Measurements from ENCODE around the gene FBLN2. TPM values are rescaled to one million over a fixed set of nuclear protein-coding genes. Genes with fewer than 3 reads are reported as not detected.

FBLN2 gene
- total RNA-seq, 2 donors from 2014 or later = not detected

DNA sequence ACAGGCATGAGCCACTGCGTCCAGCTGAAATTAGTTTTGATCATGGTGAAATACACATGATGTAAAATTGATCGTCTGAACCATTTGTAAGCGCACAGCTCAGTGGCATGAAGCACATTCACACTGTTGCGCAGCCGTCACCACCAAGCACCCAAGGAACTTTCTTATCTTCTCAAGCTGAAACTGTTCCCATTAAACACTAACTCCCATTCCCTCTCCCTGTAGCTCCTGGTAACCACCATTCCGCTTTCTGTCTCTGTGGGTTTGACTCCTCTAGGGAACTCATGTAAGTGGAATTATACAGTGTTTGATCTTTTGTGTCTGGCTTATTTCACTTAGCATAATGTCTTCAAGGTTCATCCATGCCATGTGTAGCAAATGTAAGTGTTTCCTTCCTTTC lies 62.3 kb downstream of the FBLN2 start:
- ATAC-seq = no peak
- DNase-seq (ENCODE audit: low spot score in 2 of 2) = no peak
- H3K9me3 Mint-ChIP-seq = peaks cover 0 to 6% of the 10 kb centered on the region in 2 donors
- no peak overlapping the region for H3K27ac Mint-ChIP-seq
- no peaks in the 10 kb centered on the region for H3K36me3 Mint-ChIP-seq

DNA sequence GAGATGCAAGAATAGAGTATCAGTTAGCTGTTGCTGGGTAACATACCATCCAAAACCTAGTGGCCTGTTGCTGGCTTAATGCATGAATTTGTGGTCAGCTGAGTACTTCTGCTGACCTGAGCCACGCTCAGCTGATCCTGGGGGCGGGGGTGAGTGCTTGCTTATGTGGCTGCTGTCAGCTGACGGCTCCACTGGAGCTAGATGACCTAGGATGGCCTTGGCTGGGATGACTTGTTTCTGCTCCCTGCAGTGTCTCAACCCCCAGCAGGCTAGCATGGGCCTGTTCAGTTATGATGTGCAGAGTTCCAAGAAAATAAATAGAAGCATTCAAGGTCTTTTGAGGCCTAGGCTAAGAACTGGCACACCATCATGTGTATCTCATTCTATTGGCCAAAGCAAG lies 63.9 kb downstream of the FBLN2 start:
- DNase-seq (ENCODE audit: low spot score in 2 of 2) (no peak), ATAC-seq (no peak)
- H3K27ac Mint-ChIP-seq = no peak overlapping the region
- H3K36me3 Mint-ChIP-seq = no peaks in the 10 kb centered on the region
- peaks cover 0 to 6% of the 10 kb centered on the region in 2 donors for H3K9me3 Mint-ChIP-seq

DNA sequence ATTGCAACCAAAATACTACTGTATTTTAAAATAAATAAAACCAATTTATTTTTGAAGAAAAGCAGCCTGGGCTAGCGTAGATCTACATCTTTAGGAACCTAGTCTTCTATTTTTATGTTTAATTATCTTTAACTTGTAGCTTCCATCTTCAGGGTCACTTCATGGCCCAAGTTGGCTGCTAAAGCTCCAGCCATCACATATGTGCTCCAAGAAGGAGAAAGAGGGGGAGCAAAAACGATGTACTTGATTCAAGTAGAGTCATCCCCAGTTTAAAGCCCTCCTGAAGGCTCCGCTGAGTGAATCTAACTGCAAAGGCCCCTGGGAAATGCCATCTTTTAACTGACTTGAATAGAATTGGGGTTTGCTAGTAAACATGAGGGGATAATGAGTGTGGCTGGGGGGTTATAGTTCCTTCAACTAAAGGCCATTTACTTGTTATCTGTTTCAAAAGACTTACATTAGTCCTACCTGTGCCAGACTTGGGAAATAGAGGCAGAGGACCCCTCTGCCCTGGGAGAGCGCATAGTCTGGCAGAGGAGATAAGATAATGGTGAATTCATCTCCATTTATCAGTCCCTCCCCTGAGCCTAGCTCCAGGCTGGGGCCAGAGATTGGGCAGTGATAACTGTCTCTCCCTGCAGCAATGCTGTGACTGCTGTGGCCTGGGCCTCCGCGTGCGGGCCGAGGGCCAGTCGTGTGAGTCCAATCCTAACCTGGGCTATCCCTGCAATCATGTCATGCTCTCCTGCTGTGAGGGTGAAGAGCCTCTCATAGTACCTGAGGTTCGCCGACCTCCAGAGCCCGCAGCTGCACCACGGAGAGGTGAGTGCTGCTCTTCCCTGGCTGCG lies 64.6 kb downstream of the FBLN2 start:
- H3K9me3 Mint-ChIP-seq = peaks cover 0 to 6% of the 10 kb centered on the region in 2 donors
- no peak for DNase-seq (ENCODE audit: low spot score in 2 of 2)
- no peak for ATAC-seq
- H3K36me3 Mint-ChIP-seq = no peaks in the 10 kb centered on the region
- no peak overlapping the region for H3K27ac Mint-ChIP-seq

DNA sequence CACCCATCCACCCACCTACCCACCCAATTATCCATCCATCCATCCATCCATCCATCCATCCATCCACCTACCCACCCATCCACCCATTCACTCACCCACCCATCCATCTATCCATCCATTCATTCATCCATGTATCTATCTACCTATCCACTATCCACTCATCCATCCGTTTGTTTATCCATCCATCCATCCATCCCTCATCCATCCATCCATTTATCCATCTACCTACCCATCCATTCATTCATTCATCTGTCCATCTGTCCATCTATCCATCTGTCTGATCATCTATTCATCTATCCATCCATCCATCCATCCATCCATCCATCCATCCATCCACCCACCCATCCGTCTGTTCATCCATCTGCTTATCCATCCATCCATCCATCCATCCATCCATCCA lies 65.7 kb downstream of the FBLN2 start:
- Mint-ChIP-seq H3K9me3 (peaks cover 0 to 6% of the 10 kb centered on the region in 2 donors), H3K27ac (no peak overlapping the region), H3K36me3 (no peaks in the 10 kb centered on the region)
- ATAC-seq (no peak), DNase-seq (ENCODE audit: low spot score in 2 of 2) (no peak)

DNA sequence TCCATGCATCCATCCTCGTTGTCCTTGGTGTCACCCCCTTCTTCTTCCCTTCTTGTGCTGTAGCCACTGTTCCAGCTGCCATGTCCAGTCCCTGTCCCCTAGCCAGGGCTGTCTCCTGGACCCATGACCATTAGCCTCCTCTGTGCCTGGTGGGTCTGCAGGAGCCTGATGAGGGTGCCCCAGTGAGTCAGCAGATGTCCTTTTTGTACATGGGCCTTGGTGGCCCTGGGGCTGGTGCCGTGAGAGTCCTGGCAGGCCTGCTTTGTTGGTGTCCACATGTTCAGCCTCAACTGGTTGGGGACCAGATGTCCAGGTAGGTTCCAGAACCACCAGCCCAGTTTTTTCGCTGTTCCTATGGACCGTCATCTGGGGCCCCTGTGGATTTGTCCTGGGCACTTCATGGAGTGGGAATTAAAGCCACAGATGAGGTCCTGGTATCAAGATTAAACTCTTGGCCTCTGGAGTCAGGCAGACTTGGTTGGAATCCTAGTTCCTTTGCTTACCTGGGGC lies 66.1 kb downstream of the FBLN2 start:
- DNase-seq (ENCODE audit: low spot score in 2 of 2) (no peak), ATAC-seq (no peak)
- H3K36me3 Mint-ChIP-seq = no peaks in the 10 kb centered on the region
- peaks cover 0 to 6% of the 10 kb centered on the region in 2 donors for H3K9me3 Mint-ChIP-seq
- H3K27ac Mint-ChIP-seq = no peak overlapping the region

DNA sequence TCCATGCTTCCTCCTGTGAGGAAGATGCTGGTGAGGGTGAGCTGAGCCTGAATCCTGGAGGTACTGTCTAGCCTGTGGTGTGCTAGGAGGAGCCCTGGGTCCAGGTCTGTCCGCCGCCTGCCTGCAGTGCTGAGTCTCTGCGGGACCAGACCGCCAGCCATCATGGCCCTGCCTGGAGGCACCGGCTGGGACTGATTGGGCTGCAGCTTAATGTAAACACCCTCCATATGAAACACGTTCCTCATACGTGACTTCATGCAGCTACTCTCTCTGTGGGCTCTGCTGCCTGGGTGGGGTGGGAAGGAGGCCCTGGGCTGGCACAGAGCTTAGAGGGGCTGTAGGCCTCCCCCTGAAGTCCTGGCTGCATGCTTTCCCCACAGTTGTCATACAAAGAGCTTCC lies 67.4 kb downstream of the FBLN2 start:
- Mint-ChIP-seq H3K27ac (no peak overlapping the region), H3K9me3 (peaks cover 0 to 6% of the 10 kb centered on the region in 2 donors), H3K36me3 (no peaks in the 10 kb centered on the region)
- no peak for DNase-seq (ENCODE audit: low spot score in 2 of 2)
- ATAC-seq = no peak

DNA sequence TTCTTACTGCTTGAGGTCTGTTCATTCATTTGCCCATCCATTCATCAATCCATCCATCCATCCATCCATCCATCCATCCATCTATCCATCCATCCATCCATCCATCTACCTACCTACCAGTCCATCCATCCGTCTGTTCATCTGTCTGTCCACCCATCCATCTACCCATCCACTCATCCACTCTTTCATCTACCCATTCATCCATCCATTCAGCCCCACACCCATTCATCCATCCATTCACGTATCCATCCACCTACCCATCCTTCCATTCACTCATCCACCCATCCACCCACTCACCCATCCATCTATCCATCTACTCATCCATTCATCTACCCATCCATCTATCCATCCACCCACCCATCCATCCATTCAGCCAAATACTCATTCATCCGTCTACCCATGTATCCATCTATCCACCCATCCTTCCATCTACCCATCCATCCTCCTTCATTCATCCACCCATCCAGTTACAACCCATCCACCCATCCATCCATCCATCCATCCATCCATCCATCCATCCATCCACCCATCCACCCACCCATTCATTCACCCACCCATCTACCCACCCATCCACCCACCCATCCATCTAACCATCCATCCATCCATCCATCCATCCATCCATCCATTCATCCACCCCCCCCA lies 68.3 kb downstream of the FBLN2 start:
- ATAC-seq (no peak), DNase-seq (ENCODE audit: low spot score in 2 of 2) (no peak)
- no peaks in the 10 kb centered on the region for H3K36me3 Mint-ChIP-seq
- no peak overlapping the region for H3K27ac Mint-ChIP-seq
- H3K9me3 Mint-ChIP-seq = peaks cover 0 to 6% of the 10 kb centered on the region in 2 donors

DNA sequence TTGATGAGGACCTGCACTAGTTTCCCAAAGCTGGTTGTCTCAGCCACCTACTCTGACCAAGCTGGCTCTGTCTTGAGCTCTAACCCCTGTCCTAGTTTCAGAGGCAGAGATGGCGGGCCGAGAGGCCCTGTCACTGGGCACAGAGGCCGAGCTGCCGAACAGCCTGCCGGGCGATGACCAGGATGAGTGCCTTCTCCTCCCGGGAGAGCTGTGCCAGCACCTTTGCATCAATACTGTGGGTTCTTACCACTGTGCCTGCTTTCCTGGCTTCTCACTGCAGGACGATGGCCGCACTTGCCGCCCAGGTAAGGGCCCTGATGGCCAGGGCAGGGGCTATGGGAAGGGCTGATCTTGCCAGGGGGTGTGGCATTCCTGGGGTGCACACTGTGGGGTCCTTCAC lies 69.1 kb downstream of the FBLN2 start:
- DNase-seq (ENCODE audit: low spot score in 2 of 2) (no peak), ATAC-seq (no peak)
- no peaks in the 10 kb centered on the region for H3K36me3 Mint-ChIP-seq
- H3K27ac Mint-ChIP-seq = no peak overlapping the region
- H3K9me3 Mint-ChIP-seq = peaks cover 0 to 6% of the 10 kb centered on the region in 2 donors

DNA sequence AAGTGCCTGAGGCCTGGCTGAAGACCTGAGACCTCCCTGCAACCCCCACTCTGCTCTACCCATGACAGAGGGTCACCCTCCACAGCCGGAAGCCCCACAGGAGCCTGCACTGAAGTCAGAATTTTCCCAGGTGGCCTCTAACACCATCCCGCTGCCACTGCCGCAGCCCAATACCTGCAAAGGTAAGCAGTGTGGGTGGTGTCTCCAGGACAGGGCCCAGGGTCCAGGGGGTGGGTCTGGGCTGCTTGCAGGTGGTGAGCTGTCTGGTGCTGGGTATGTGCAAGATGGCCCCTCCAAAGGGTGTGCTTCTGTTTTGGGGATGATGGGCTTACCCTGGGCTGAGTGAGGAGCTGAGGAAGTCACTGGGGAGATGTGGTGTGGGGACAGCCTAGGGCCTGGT lies 69.9 kb downstream of the FBLN2 start:
- Mint-ChIP-seq H3K27ac (no peak overlapping the region), H3K36me3 (no peaks in the 10 kb centered on the region), H3K9me3 (peaks cover 0 to 6% of the 10 kb centered on the region in 2 donors)
- DNase-seq (ENCODE audit: low spot score in 2 of 2) (no peak), ATAC-seq (no peak)

DNA sequence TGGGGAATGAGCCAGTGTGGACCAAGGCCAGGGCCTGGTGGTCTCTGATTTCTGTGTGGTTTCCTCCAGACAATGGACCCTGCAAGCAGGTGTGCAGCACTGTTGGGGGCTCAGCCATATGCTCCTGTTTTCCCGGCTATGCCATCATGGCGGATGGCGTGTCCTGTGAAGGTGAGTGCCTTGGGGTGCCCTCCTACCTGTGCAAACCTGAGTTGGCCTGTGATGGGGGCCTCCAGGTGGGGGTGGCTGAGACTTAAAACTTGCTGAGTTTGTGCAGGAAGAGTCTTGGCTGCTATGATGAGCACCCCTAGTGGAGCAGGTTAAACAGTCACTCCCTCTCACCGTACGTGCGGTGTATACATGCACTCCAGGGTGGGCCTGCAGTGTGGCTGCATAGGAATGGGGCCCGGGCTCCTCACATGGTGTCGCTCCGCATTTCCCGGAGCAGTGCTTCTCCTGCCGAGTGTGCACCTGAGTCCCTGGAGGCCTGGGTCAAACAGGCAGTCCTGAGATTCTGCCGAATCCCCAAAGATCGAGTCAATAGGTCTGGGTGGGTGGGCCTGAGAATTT lies 70.8 kb downstream of the FBLN2 start:
- ATAC-seq = no peak
- Mint-ChIP-seq H3K27ac (no peak overlapping the region), H3K36me3 (no peaks in the 10 kb centered on the region), H3K9me3 (peaks cover 0 to 1% of the 10 kb centered on the region in 2 donors)
- DNase-seq (ENCODE audit: low spot score in 2 of 2) = no peak

DNA sequence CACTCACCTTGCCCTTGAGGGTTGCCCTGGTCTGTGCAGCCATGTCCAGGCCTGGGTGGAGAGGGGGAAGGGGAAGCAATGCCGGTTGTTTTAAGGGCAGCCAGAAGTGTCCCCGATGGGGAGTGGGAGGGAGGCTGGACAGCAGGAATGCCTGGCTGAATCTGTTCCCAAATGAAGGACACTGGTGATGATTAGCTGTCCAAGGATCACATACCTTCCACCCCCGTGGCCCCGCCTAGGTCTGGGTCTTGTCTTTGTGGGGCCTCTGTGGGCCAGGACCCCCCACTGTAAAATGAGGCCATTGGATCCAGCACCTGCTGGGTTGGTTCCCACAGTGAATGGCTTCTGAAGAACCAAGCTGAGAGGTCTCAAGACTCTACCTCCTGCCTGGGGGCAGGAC lies 71.4 kb downstream of the FBLN2 start:
- no peak overlapping the region for H3K27ac Mint-ChIP-seq

DNA sequence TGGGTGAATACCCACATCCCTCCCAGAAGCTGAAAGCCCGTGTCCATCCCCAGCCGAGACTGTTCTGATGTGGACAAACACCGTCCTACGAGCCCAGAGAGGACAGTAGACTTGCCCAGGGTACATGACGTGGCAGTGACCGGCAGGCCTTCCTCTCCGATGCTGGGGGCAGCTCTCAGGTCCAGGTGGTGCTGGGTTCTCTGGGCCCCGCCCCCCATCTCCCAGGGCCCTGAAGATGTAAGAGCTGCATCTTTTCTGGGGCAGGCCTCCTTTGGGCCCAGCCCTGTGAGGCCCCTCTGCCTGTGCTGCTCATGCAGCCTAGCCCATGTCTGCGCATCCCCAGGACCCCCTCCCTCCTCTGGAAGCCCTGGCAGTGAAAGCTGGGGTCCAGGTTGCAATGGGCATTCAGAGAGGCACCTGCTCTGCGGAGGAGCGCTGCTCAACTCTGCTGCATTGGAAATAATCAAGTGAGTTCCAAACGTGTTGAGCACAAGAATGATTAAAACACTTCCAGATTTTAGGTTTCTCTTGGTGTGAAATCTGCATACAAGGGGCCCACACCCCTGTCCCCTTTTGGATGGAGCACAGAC lies 71.9 kb downstream of the FBLN2 start:
- ATAC-seq = no peak
- no peak for DNase-seq (ENCODE audit: low spot score in 2 of 2)
- Mint-ChIP-seq H3K36me3 (no peaks in the 10 kb centered on the region), H3K27ac (no peak overlapping the region), H3K9me3 (no peaks in the 10 kb centered on the region)

More for the DNA sequence above, 71.4 kb downstream of the FBLN2 start:
- no peak for ATAC-seq
- Mint-ChIP-seq H3K36me3 (no peaks in the 10 kb centered on the region), H3K9me3 (no peaks in the 10 kb centered on the region)
- DNase-seq (ENCODE audit: low spot score in 2 of 2) = no peak

DNA sequence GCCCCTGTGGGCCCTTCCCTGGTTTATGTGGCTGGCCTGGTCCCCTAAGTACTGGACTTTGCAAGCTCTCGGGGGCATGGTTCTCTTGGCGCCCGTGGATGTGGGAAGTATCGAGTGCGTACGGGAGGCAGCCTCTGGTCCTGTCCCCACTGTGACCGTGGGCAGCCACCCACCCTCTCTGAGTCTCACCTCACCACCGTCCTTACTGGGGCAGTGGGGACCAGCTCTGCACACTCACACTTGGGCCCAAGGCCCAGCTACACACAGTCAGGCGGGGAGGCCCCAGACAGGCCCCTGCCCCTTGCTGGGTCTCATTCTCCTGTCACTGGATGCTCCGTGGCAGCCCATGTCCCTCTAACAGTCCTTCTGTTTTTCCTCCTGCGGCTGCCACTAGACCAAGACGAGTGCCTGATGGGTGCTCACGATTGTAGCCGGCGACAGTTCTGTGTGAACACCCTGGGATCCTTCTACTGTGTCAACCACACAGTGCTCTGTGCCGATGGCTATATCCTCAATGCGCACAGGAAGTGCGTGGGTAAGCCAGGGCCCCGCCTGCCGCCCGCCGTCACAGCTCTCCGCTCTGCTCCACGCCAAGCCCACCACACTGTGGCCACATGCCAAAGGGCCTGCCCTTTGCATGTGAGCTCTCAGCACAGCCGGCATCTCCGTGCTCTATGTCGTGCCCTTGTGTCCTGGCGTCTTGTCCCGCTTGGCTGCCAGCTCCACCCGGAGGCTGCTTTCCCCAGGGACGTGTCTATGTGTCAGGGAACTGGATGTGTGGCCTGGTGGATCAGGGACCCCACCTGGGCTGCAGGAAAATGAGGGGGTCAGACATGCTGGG lies 72.7 kb downstream of the FBLN2 start:
- Mint-ChIP-seq H3K27ac (peak overlapping the region in 1 of 2 donors; percentile 90), H3K36me3 (no peaks in the 10 kb centered on the region), H3K9me3 (no peaks in the 10 kb centered on the region)
- ATAC-seq (peak; percentile 75 to 81), DNase-seq (ENCODE audit: low spot score in 2 of 2) (peak in 1 of 2 donors; percentile 18)

DNA sequence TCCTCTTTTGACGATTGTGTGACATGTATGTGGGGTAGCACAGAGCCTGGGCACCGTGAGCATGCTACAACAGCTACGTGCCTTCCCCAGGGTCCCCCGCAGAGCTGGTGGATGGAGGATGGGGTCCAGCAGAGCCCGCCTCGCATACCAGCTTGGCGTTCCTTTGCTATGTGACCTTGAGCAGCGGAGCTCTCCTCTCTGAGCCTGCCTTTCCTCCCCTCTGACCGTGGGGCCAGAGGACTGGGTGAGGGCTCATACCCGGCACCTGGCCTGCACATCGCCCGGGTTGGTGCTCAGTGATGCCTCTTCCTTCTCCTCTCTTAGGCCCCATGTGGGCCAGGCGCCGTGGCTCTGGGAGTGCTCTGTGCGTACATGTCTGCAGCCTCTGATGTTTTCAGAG lies 73.4 kb downstream of the FBLN2 start:
- no peaks in the 10 kb centered on the region for H3K9me3 Mint-ChIP-seq
- ATAC-seq = no peak
- no peaks in the 10 kb centered on the region for H3K36me3 Mint-ChIP-seq
- no peak overlapping the region for H3K27ac Mint-ChIP-seq
- no peak for DNase-seq (ENCODE audit: low spot score in 2 of 2)

DNA sequence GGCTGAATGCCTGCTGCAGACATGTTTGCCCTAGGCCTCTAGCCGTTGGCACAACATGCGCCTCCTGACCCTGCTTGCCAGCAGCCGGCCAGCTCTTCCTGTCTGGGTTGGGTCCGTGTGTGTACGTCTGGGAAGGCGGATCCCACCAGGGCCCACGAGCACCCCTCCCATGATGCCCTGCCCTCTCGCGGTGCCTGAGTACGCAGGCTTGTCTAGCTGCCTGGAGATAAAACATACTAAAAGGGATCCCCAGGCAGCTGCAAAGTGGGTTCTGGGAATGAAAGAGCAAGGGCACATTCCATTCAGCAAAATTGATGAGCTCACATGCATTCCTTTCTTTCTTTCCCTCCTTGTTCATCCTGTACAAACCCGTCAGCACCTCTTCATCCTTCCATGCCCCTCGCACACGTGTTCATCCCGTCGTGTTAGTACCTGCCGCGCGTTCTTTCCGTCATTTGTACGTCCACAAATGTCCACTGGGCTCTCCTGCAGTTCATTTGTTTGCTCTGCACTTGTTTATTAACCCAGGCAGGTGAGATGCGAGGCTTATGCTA lies 74.3 kb downstream of the FBLN2 start:
- no peak for DNase-seq (ENCODE audit: low spot score in 2 of 2)
- Mint-ChIP-seq H3K36me3 (no peaks in the 10 kb centered on the region), H3K9me3 (no peaks in the 10 kb centered on the region), H3K27ac (no peak overlapping the region)
- no peak for ATAC-seq

DNA sequence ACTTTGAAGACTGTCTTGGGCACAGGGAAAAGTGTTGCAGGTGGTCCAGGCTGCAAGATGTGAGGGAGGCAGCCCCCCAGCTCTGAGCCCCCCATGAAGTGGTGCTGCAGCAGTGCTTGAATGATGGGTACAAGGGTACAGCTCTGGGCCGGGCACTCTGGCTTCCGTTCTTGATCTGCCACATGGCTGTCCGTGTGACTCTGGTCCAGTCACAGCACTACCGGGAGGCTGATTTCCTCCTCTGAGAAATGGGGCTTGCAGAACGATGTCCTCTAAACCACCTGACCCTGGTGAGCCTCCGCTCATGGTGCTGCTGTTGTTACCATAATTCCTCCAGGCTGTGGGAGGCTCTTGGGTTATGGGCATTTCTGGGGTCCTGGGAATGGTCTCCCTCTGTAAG lies 75.1 kb downstream of the FBLN2 start:
- Mint-ChIP-seq H3K9me3 (no peaks in the 10 kb centered on the region), H3K27ac (no peak overlapping the region), H3K36me3 (no peaks in the 10 kb centered on the region)
- DNase-seq (ENCODE audit: low spot score in 2 of 2) = no peak
- ATAC-seq = no peak
